ENCODE results near the gene MBNL2.

MBNL2 gene

DNA sequence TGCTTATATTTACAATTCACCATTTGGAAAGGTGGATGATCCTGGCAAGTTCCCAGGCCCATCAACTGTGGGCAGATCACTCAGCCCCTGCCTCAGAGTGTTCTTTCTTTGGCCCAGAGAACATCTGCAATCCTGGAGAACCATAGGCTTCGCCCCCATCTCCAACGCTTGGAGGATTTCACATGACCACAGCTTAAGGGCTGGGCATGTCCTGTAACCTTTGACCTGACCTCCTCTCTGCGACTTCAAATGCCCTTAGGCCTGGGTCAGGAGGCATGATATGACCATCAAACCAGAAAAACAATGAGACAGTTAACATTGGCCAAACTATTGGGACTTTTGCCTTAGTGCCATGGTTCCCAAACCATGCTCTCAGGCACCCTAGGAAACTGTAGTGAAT lies 7.2 kb upstream of the MBNL2 start:
- no peak for TF ChIP-seq CTCF (IDR thresholded peaks at IDR 0.05; ENCODE audit: low read depth, low read length)
- no peak for TF ChIP-seq EZH2phosphoT487 (IDR thresholded peaks at IDR 0.05; ENCODE audit: low read depth)
- H3K4me2 ChIP-seq (ENCODE audit: low read length), result peak overlapping the region; percentile 3; the same call in 1 of the 2 replicates
- no peak overlapping the region for H3K4me3 ChIP-seq (ENCODE audit: low read length)
- H3K4me1 ChIP-seq (ENCODE audit: low read length), result peaks cover 13% of the 10 kb centered on the region
- H3K9me3 ChIP-seq (ENCODE audit: insufficient read depth, low read length), result no peaks in the 10 kb centered on the region
- no peak overlapping the region for H3K27ac ChIP-seq (ENCODE audit: low read length)
- no peaks in the 10 kb centered on the region for H4K20me1 ChIP-seq (ENCODE audit: insufficient read depth, low read length)
- H3K9ac ChIP-seq (ENCODE audit: low read length), result no peak overlapping the region
- H3K36me3 ChIP-seq (replicated peaks; ENCODE audit: low read depth, low read length), result no peaks in the 10 kb centered on the region
- H3K27me3 ChIP-seq (ENCODE audit: low read depth, low read length), result no peaks in the 10 kb centered on the region
- H3K79me2 ChIP-seq (ENCODE audit: low read length), result no peaks in the 10 kb centered on the region
- no peak overlapping the region for H2AFZ ChIP-seq (ENCODE audit: low read depth, low read length)

DNA sequence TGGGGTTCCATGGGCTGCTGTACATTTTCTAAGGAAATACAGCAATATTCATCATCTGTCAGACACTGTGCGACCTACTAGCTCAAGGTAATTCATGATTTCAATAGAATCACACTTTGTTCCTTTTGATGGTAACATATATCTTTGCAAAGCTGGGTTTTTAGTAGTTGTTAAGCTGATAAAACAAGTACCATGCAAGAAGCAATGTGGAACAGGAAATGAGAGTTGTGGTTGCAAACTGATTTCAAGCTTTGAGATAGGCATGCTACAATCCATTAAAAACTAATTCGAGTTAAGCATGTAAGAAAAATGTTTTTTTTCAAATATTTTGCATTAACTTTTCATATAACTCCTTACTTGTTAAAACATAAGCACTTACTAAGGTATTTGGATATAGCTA lies 6.8 kb upstream of the MBNL2 start:
- no peak overlapping the region for H3K27ac ChIP-seq (ENCODE audit: low read length)
- TF ChIP-seq EZH2phosphoT487 (IDR thresholded peaks at IDR 0.05; ENCODE audit: low read depth), result no peak

GRCh38 chr13:97219226-97219625 lies 2.9 kb upstream of the MBNL2 start:
- Histone ChIP-seq H2AFZ (ENCODE audit: low read depth, low read length) (no peak overlapping the region), H4K20me1 (ENCODE audit: insufficient read depth, low read length) (no peaks in the 10 kb centered on the region), H3K27me3 (ENCODE audit: low read depth, low read length) (no peaks in the 10 kb centered on the region), H3K79me2 (ENCODE audit: low read length) (0 out of 2 replicates have a peak, but pooled peaks cover 5% of the 10 kb centered on the region), H3K4me3 (ENCODE audit: low read length) (no peak overlapping the region), H3K4me2 (ENCODE audit: low read length) (no peak overlapping the region), H3K4me1 (ENCODE audit: low read length) (peaks cover 29% of the 10 kb centered on the region), H3K36me3 (replicated peaks; ENCODE audit: low read depth, low read length) (no peaks in the 10 kb centered on the region), H3K9me3 (ENCODE audit: insufficient read depth, low read length) (no peaks in the 10 kb centered on the region), H3K9ac (ENCODE audit: low read length) (no peak overlapping the region), H3K27ac (ENCODE audit: low read length) (no peak overlapping the region)
- no peak for TF ChIP-seq CTCF (IDR thresholded peaks at IDR 0.05; ENCODE audit: low read depth, low read length)
- no peak for TF ChIP-seq EZH2phosphoT487 (IDR thresholded peaks at IDR 0.05; ENCODE audit: low read depth)

More for the DNA sequence above, 6.8 kb upstream of the MBNL2 start:
- no peak overlapping the region for H3K9ac ChIP-seq (ENCODE audit: low read length)
- no peaks in the 10 kb centered on the region for H4K20me1 ChIP-seq (ENCODE audit: insufficient read depth, low read length)
- peaks cover 13% of the 10 kb centered on the region for H3K4me1 ChIP-seq (ENCODE audit: low read length)
- H3K4me3 ChIP-seq (ENCODE audit: low read length), result no peak overlapping the region
- no peak overlapping the region for H2AFZ ChIP-seq (ENCODE audit: low read depth, low read length)
- peak overlapping the region; percentile 3; the same call in 1 of the 2 replicates for H3K4me2 ChIP-seq (ENCODE audit: low read length)
- no peaks in the 10 kb centered on the region for H3K36me3 ChIP-seq (replicated peaks; ENCODE audit: low read depth, low read length)
- H3K27me3 ChIP-seq (ENCODE audit: low read depth, low read length), result no peaks in the 10 kb centered on the region
- H3K79me2 ChIP-seq (ENCODE audit: low read length), result no peaks in the 10 kb centered on the region
- H3K9me3 ChIP-seq (ENCODE audit: insufficient read depth, low read length), result no peaks in the 10 kb centered on the region

GRCh38 chr13:97220151-97220900 lies 1.8 kb upstream of the MBNL2 start:
- peaks cover 24% of the 10 kb centered on the region for H3K4me1 ChIP-seq (ENCODE audit: low read length)
- H2AFZ ChIP-seq (ENCODE audit: low read depth, low read length), result no peak overlapping the region
- peaks cover 5% of the 10 kb centered on the region; the same call in 1 of the 2 replicates for H3K79me2 ChIP-seq (ENCODE audit: low read length)
- no peaks in the 10 kb centered on the region for H3K27me3 ChIP-seq (ENCODE audit: low read depth, low read length)
- TF ChIP-seq CTCF (IDR thresholded peaks at IDR 0.05; ENCODE audit: low read depth, low read length) (no peak), EZH2phosphoT487 (IDR thresholded peaks at IDR 0.05; ENCODE audit: low read depth) (no peak)
- H3K9ac ChIP-seq (ENCODE audit: low read length), result no peak overlapping the region
- H3K4me2 ChIP-seq (ENCODE audit: low read length), result no peak overlapping the region
- H3K9me3 ChIP-seq (ENCODE audit: insufficient read depth, low read length), result no peaks in the 10 kb centered on the region
- H3K27ac ChIP-seq (ENCODE audit: low read length), result no peak overlapping the region
- no peaks in the 10 kb centered on the region for H3K36me3 ChIP-seq (replicated peaks; ENCODE audit: low read depth, low read length)
- no peak overlapping the region for H3K4me3 ChIP-seq (ENCODE audit: low read length)
- H4K20me1 ChIP-seq (ENCODE audit: insufficient read depth, low read length), result no peaks in the 10 kb centered on the region
